ENCODE data around the gene GREM1.

DNA sequence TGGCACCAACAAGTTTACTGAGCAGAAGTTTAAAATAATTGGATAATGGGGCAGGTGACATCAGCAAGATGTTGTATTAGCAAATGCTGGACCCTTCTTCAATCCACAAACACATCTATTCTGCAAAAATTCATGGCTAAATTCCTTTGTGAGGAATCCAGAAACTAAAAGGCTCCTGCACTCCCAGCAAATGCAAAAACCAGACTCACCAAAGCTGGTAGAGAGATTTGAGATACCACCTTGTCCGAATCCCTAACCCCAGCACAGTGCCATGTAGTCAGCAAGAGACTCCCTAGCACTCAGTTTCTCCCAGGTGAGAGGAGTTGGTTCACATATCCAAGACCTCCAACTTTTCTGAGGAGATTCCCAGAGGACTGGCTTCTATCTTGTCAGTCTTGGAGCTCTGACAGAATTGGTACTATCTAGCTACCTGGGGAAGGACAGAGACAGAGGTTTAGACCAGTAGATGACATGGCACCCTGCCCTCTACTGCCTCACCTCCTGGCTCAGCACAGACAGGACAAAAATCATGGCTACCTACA lies 21.8 kb downstream of the GREM1 start:
- TF ChIP-seq CTCF (IDR thresholded peaks at IDR 0.05) (no peak), POLR2A (IDR thresholded peaks at IDR 0.05) (no peak)

All from adrenal gland (tissue), 5 donors.